Astrocyte (in vitro differentiated cells and primary cell): ENCODE data around the gene RFPL1. TPM values are rescaled to one million over a fixed set of nuclear protein-coding genes. Genes with fewer than 3 reads are reported as not detected.

Source experiments
- DNase-seq: peaks from one replicate; pipeline ENCODE4 v3.0.0-alpha.2; 2010; ENCODE audit warnings: low read depth
- FAIRE-seq: peaks from 2 replicates; lab custom pipeline; 2011; peaks lifted over from hg19 to GRCh38; lab: Jason Lieb, UNC
- H2AFZ ChIP-seq: 2 replicates; pipeline ENCODE4 v1.6.0; 2012; ENCODE audit warnings: low read depth, low read length, inconsistent platforms
- H3K27ac ChIP-seq: 2 replicates; pipeline ENCODE4 v1.5.1; 2011; ENCODE audit warnings: low read depth, low read length, inconsistent platforms
- H3K27me3 ChIP-seq: 2 replicates; pipeline ENCODE4 v1.6.0; 2011; ENCODE audit warnings: low read length, inconsistent platforms; ENCODE audit not compliant: insufficient read depth
- H3K36me3 ChIP-seq: 2 replicates; pipeline ENCODE4 v1.5.1; 2011; ENCODE audit warnings: low read length, inconsistent platforms; ENCODE audit not compliant: insufficient read depth
- H3K4me1 ChIP-seq: 2 replicates; pipeline ENCODE4 v1.5.1; 2011; ENCODE audit warnings: low read length, inconsistent platforms; ENCODE audit not compliant: insufficient read depth
- H3K4me2 ChIP-seq: 2 replicates; pipeline ENCODE4 v1.6.0; 2012; ENCODE audit warnings: low read length, inconsistent platforms
- H3K4me3 ChIP-seq: 2 replicates; pipeline ENCODE4 v1.5.1; 2011; ENCODE audit warnings: low read depth, mild to moderate bottlenecking, low read length, inconsistent platforms; ENCODE audit not compliant: insufficient read depth
- H3K79me2 ChIP-seq: 2 replicates; pipeline ENCODE4 v1.6.0; 2012; ENCODE audit warnings: mild to moderate bottlenecking, low read length, inconsistent platforms; ENCODE audit not compliant: insufficient read depth
- H3K9ac ChIP-seq: 2 replicates; pipeline ENCODE4 v1.6.0; 2012; ENCODE audit warnings: mild to moderate bottlenecking, low read length, inconsistent platforms
- H3K9me3 ChIP-seq: 2 replicates; pipeline ENCODE4 v1.5.1; 2012; ENCODE audit warnings: low read depth, mild to moderate bottlenecking, low read length, inconsistent platforms; ENCODE audit not compliant: insufficient read depth
- H4K20me1 ChIP-seq: 2 replicates; pipeline ENCODE4 v1.6.0; 2012; ENCODE audit warnings: low read length, inconsistent platforms; ENCODE audit not compliant: insufficient read depth
- H3K27ac Mint-ChIP-seq: one replicate; pipeline ENCODE4 v1.8.0; 2021; ENCODE audit warnings: mild to moderate bottlenecking, mixed read lengths; ENCODE audit not compliant: unreplicated experiment
- H3K27me3 Mint-ChIP-seq: one replicate; pipeline ENCODE4 v1.8.0; 2021; ENCODE audit warnings: low read depth, mixed read lengths; ENCODE audit not compliant: unreplicated experiment
- H3K36me3 Mint-ChIP-seq: one replicate; pipeline ENCODE4 v1.8.0; 2021; ENCODE audit warnings: low read depth, mixed read lengths; ENCODE audit not compliant: unreplicated experiment
- H3K4me1 Mint-ChIP-seq: one replicate; pipeline ENCODE4 v1.8.0; 2021; ENCODE audit warnings: low read depth, mixed read lengths; ENCODE audit not compliant: unreplicated experiment
- H3K4me3 Mint-ChIP-seq: one replicate; pipeline ENCODE4 v1.8.0; 2021; ENCODE audit warnings: mild to moderate bottlenecking, moderate library complexity, mixed read lengths; ENCODE audit not compliant: unreplicated experiment
- H3K9me3 Mint-ChIP-seq: one replicate; pipeline ENCODE4 v1.8.0; 2021; ENCODE audit warnings: mild to moderate bottlenecking, mixed read lengths; ENCODE audit not compliant: unreplicated experiment
- CTCF ChIP-seq: IDR thresholded peaks from 2 replicates; pipeline ENCODE4 v1.5.1; 2011; ENCODE audit warnings: low read depth, mild to moderate bottlenecking, inconsistent platforms, low read length, moderate library complexity; ENCODE audit not compliant: insufficient read depth
- EZH2 ChIP-seq: IDR thresholded peaks from 2 replicates; pipeline ENCODE4 v1.6.1; 2012; ENCODE audit warnings: mild to moderate bottlenecking, low read length, inconsistent platforms; ENCODE audit not compliant: insufficient read depth
- total RNA-seq: library from RNA; stranded (reverse); gene quantifications from 2 replicates; pipeline ENCODE4 v1.2.1, GENCODE V29; 2021

The RFPL1 gene
- total RNA-seq, 1 donor from 2014 or later: not detected

DNA sequence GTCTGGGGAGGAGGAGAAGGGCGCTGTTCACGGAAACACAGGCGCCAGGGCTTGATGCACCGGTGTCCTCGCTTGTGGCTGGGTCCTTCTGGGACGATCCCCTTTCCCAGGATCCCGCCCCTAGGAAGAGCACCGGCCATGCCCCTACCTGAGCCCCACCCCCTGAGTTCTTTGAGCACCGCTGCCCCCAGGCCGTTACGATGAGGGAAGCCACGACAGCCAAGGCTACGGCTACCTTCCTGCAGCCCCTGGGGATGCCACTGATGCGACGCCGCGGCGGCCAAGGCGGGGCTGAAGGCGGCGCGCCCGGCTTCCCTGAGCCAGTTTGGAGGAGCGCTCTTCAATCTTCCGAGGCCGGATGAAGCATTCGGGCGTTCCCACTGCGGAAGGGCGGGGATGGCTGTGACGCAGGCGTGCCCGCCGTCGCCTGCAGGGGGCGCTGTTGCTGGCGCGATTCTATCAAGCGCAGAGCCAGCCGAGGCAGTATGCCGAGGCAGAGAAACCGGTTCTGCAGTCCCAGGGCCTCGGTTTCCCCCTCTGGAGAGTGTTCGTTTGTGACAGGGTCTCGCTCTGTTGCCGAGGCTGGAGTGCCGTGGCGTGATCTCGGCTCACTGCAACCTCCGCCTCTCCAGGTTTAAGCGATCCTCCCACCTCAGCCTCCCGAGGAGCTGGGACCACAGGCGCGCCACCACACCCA is 31.9 kb downstream of the RFPL1 start:
- no peaks in the 10 kb centered on the region for H3K4me1 Mint-ChIP-seq
- no peaks in the 10 kb centered on the region for H3K79me2 ChIP-seq
- H3K9me3 ChIP-seq: no peaks in the 10 kb centered on the region
- peaks cover 5% of the 10 kb centered on the region for H3K4me1 ChIP-seq
- peak overlapping the region; percentile 27 for H3K9ac ChIP-seq
- H3K36me3 ChIP-seq: no peaks in the 10 kb centered on the region
- H3K4me3 ChIP-seq: peak overlapping the region; percentile 44
- no peak overlapping the region for H3K27ac ChIP-seq
- peak overlapping the region; percentile 77 for H2AFZ ChIP-seq
- H3K27me3 Mint-ChIP-seq: peaks cover 74% of the 10 kb centered on the region
- TF ChIP-seq EZH2: no peak
- peak; percentile 62 for TF ChIP-seq CTCF
- DNase-seq (no peak), FAIRE-seq (no peak)
- H3K36me3 Mint-ChIP-seq: peaks cover 2% of the 10 kb centered on the region
- peak overlapping the region; percentile 88 for H3K4me2 ChIP-seq
- no peaks in the 10 kb centered on the region for H3K9me3 Mint-ChIP-seq
- peaks cover 26% of the 10 kb centered on the region for H3K27me3 ChIP-seq
- H3K4me3 Mint-ChIP-seq: peak overlapping the region; percentile 61
- H4K20me1 ChIP-seq: no peaks in the 10 kb centered on the region
- no peak overlapping the region for H3K27ac Mint-ChIP-seq

DNA sequence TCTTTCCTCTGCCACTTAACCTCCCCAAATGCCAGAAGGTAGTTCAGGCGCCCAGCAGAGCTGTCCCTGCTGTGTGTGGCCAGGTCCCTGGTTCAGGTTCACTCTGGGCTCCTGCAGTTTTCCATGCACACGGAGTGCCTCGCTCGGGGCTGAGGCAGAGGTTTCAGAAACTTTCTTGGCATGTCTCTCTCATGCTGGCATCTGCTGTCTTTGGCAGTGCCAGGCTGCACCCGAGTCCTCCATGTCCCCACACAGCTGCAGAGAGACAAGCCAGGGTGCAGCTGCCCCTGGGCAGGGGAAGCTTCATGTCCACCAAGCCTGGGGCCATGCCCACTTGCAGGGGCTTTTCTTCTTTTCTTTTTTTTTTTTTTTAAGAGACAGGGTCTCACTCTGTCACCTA is 34.6 kb downstream of the RFPL1 start:
- peaks cover 5% of the 10 kb centered on the region for H3K36me3 Mint-ChIP-seq
- DNase-seq (no peak), FAIRE-seq (no peak)
- peaks cover 3% of the 10 kb centered on the region for H3K4me1 Mint-ChIP-seq
- Histone ChIP-seq H2AFZ (no peak overlapping the region), H3K27me3 (peaks cover 34% of the 10 kb centered on the region), H3K4me3 (no peak overlapping the region), H3K36me3 (no peaks in the 10 kb centered on the region), H3K4me2 (no peak overlapping the region), H3K27ac (no peak overlapping the region), H3K9ac (no peak overlapping the region), H3K9me3 (no peaks in the 10 kb centered on the region), H3K79me2 (no peaks in the 10 kb centered on the region), H4K20me1 (peaks cover 11% of the 10 kb centered on the region), H3K4me1 (peaks cover 5% of the 10 kb centered on the region)
- H3K4me3 Mint-ChIP-seq: no peak overlapping the region
- TF ChIP-seq CTCF: no peak
- no peak for TF ChIP-seq EZH2
- peaks cover 78% of the 10 kb centered on the region for H3K27me3 Mint-ChIP-seq
- H3K27ac Mint-ChIP-seq: no peak overlapping the region
- no peaks in the 10 kb centered on the region for H3K9me3 Mint-ChIP-seq

DNA sequence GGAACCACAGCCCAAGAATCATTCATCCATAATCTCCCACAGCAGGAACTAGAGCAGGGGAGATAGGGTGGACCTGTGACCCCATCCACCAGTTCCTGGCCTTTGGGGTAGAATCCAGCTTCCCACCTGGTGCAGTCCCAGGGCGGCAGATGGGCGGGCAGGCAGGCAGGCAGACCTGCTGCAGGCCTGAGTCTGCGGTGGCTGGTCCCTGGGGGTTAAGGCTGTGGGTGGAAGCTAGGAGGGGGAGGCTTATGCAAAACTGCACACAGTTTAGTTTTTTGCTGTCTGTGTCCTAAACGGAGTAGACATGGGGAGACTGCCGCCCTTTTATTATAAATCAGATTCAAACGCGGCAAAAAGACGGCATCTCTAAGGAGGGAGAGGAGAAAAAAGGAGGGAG is 37.2 kb downstream of the RFPL1 start:
- peaks cover 77% of the 10 kb centered on the region for H3K27me3 Mint-ChIP-seq
- peaks cover 5% of the 10 kb centered on the region for H3K4me1 Mint-ChIP-seq
- FAIRE-seq (no peak), DNase-seq (no peak)
- Histone ChIP-seq H3K27me3 (peaks cover 39% of the 10 kb centered on the region), H2AFZ (no peak overlapping the region), H3K4me3 (no peak overlapping the region), H3K9me3 (peaks cover 3% of the 10 kb centered on the region), H3K36me3 (no peaks in the 10 kb centered on the region), H3K27ac (no peak overlapping the region), H3K4me2 (no peak overlapping the region), H3K79me2 (no peaks in the 10 kb centered on the region), H3K9ac (no peak overlapping the region), H4K20me1 (peaks cover 29% of the 10 kb centered on the region), H3K4me1 (peaks cover 2% of the 10 kb centered on the region)
- H3K36me3 Mint-ChIP-seq: peaks cover 5% of the 10 kb centered on the region
- TF ChIP-seq EZH2 (no peak), CTCF (no peak)
- no peak overlapping the region for H3K4me3 Mint-ChIP-seq
- H3K9me3 Mint-ChIP-seq: peaks cover 4% of the 10 kb centered on the region
- H3K27ac Mint-ChIP-seq: no peak overlapping the region
